HG03439 (cell line): Measurements from ENCODE around the gene CEPT1.

Experiments
- ATAC-seq: cut with Tn5 transposase; IDR thresholded peaks from one replicate; pipeline ENCODE4 v1.9.1; 2021; ENCODE audit warnings: mild to moderate bottlenecking, moderate library complexity; ENCODE audit not compliant: unreplicated experiment

The CEPT1 gene

GRCh38 chr1:111145963-111146768 is 6.1 kb downstream of the CEPT1 start:
- no peak for ATAC-seq

GRCh38 chr1:111147948-111148347 is 7.9 kb downstream of the CEPT1 start:
- ATAC-seq, result no peak

GRCh38 chr1:111148376-111148881 is 8.4 kb downstream of the CEPT1 start:
- ATAC-seq, result no peak

GRCh38 chr1:111151838-111152237 is 11.8 kb downstream of the CEPT1 start:
- ATAC-seq, result no peak

- ATAC-seq, result no peak
Observed at GRCh38 chr1:111154021-111154999, 14.3 kb downstream of the CEPT1 start.

GRCh38 chr1:111157431-111157830 is 17.4 kb downstream of the CEPT1 start:
- ATAC-seq, result no peak

- no peak for ATAC-seq
Observed at GRCh38 chr1:111161843-111162487, 21.9 kb downstream of the CEPT1 start.

GRCh38 chr1:111162488-111162880 is 22.5 kb downstream of the CEPT1 start:
- no peak for ATAC-seq

- no peak for ATAC-seq
Observed at GRCh38 chr1:111163363-111163762, 23.3 kb downstream of the CEPT1 start.

- no peak for ATAC-seq
Observed at GRCh38 chr1:111164151-111164550, 24.1 kb downstream of the CEPT1 start.

- ATAC-seq, result no peak
Observed at GRCh38 chr1:111172463-111172862, 32.4 kb downstream of the CEPT1 start.

GRCh38 chr1:111174070-111174469 is 34.0 kb downstream of the CEPT1 start:
- ATAC-seq, result no peak

- ATAC-seq, result no peak
Observed at GRCh38 chr1:111175349-111175748, 35.3 kb downstream of the CEPT1 start.

GRCh38 chr1:111176678-111177077 is 36.7 kb downstream of the CEPT1 start:
- ATAC-seq, result no peak

- no peak for ATAC-seq
Observed at GRCh38 chr1:111179968-111180533, 40.0 kb downstream of the CEPT1 start.

GRCh38 chr1:111182052-111182451 is 42.0 kb downstream of the CEPT1 start:
- no peak for ATAC-seq

- ATAC-seq, result no peak
Observed at GRCh38 chr1:111183308-111184069, 43.5 kb downstream of the CEPT1 start.

GRCh38 chr1:111184663-111185062 is 44.6 kb downstream of the CEPT1 start:
- no peak for ATAC-seq

GRCh38 chr1:111190931-111191451 is 51.0 kb downstream of the CEPT1 start:
- no peak for ATAC-seq

- ATAC-seq, result no peak
Observed at GRCh38 chr1:111191496-111191895, 51.5 kb downstream of the CEPT1 start.
